GM21360 (cell line): Measurements from ENCODE around the gene TRIM44.
A peak's percentile ranks its signal among the peaks of the same experiment; 100 is the strongest.
"Not testable (repeated sequence)": the region's sequence is repeated elsewhere in the genome, so short reads cannot be mapped to it uniquely, and the experiment has no call there.

Experiments
- ATAC-seq: cut with Tn5 transposase; IDR thresholded peaks from one replicate; pipeline ENCODE4 v1.9.1; 2021; ENCODE audit warnings: mild to moderate bottlenecking, moderate library complexity; ENCODE audit not compliant: unreplicated experiment

Gene TRIM44

GRCh38 chr11:35714882-35715627 lies 52.5 kb downstream of the TRIM44 start:
- peak; percentile 93 for ATAC-seq

GRCh38 chr11:35715677-35716076 lies 53.1 kb downstream of the TRIM44 start:
- not testable (repeated sequence) for ATAC-seq

GRCh38 chr11:35717043-35717442 lies 54.5 kb downstream of the TRIM44 start:
- no peak for ATAC-seq

GRCh38 chr11:35717520-35717919 lies 54.9 kb downstream of the TRIM44 start:
- ATAC-seq = no peak

- no peak for ATAC-seq
Measured at GRCh38 chr11:35721651-35722282, 59.2 kb downstream of the TRIM44 start.

GRCh38 chr11:35722641-35723040 lies 60.1 kb downstream of the TRIM44 start:
- ATAC-seq = no peak

- ATAC-seq = no peak
Measured at GRCh38 chr11:35723493-35723892, 60.9 kb downstream of the TRIM44 start.

- no peak for ATAC-seq
Measured at GRCh38 chr11:35723913-35724312, 61.3 kb downstream of the TRIM44 start.

- no peak for ATAC-seq
Measured at GRCh38 chr11:35725885-35726284, 63.3 kb downstream of the TRIM44 start.

- ATAC-seq = no peak
Measured at GRCh38 chr11:35727140-35727539, 64.6 kb downstream of the TRIM44 start.

GRCh38 chr11:35730254-35730653 lies 67.7 kb downstream of the TRIM44 start:
- ATAC-seq = no peak

GRCh38 chr11:35734669-35735410 lies 72.3 kb downstream of the TRIM44 start:
- no peak for ATAC-seq

GRCh38 chr11:35735411-35735810 lies 72.8 kb downstream of the TRIM44 start:
- ATAC-seq = no peak

- ATAC-seq = no peak
Measured at GRCh38 chr11:35735903-35736302, 73.3 kb downstream of the TRIM44 start.

- no peak for ATAC-seq
Measured at GRCh38 chr11:35736952-35737351, 74.4 kb downstream of the TRIM44 start.

GRCh38 chr11:35740061-35740799 lies 77.7 kb downstream of the TRIM44 start:
- ATAC-seq = no peak

GRCh38 chr11:35742707-35743454 lies 80.3 kb downstream of the TRIM44 start:
- ATAC-seq = no peak

GRCh38 chr11:35746356-35747153 lies 84.0 kb downstream of the TRIM44 start:
- ATAC-seq = no peak

- ATAC-seq = no peak
Measured at GRCh38 chr11:35747668-35748067, 85.1 kb downstream of the TRIM44 start.

- ATAC-seq = no peak
Measured at GRCh38 chr11:35748644-35749043, 86.1 kb downstream of the TRIM44 start.
